Forelimb muscle (tissue), 1 donor: ENCODE results near the gene TAS2R10. TPM values are rescaled to one million over a fixed set of nuclear protein-coding genes. Genes with fewer than 3 reads are reported as not detected.
"Not testable (repeated sequence)": the region's sequence is repeated elsewhere in the genome, so short reads cannot be mapped to it uniquely, and the experiment has no call there.

Experiments
- DNase-seq: peaks from one replicate; pipeline ENCODE4 v3.0.0-alpha.2; 2013; ENCODE audit warnings: low read depth
- polyA plus RNA-seq: library from polyadenylated mRNA; unstranded; fragments of 120-200 nt; gene quantifications from one replicate; pipeline ENCODE4 v1.2.1, GENCODE V29; 2013; ENCODE audit not compliant: insufficient read length

TAS2R10 gene, protein sequence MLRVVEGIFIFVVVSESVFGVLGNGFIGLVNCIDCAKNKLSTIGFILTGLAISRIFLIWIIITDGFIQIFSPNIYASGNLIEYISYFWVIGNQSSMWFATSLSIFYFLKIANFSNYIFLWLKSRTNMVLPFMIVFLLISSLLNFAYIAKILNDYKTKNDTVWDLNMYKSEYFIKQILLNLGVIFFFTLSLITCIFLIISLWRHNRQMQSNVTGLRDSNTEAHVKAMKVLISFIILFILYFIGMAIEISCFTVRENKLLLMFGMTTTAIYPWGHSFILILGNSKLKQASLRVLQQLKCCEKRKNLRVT
- polyA plus RNA-seq = 1.1 TPM

DNA sequence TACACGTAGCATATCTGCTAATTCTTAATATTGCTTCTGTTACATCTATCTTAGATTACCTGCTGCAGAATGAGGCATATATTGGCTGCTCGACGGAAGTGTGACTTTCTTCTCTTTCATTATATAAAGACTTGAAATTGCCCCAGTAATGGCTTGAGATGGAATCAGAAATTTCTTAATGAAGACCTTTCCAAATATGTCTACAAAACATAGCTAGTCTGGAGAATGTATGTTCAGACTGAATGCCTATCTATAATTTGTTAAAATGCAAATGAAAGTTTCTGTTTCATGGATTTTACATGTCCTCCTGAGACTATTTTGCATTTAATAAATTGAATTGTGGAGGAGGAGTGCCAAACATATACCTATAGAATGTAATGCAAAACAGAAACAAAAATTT lies at the start of gene TAS2R10:
Gene TAS2R10 (minus strand): TSS at position 101 of the 400 bp plus-strand sequence. CDS start 89 bp downstream, at position 12.
- no peak for DNase-seq

DNA sequence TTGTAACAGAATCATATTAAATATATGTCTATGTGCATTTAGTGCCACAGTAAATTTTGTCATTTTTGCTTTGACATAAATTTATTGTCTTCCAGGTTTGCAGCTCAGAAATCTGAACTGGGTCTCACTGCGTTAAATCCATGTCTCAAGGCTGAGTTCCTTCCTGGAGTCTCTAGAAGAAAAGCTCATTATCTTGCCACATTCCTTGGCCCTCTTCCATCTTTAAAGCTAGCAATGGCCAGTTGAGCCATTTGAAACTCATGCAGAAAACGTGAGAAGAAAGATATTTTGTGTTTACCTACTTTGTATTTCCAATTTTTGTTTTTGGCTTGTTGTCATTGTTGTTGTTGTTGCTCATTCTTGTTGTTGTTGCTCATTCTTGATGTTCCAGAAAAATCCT lies 47.2 kb upstream of the TAS2R10 start:
- DNase-seq = no peak

DNA sequence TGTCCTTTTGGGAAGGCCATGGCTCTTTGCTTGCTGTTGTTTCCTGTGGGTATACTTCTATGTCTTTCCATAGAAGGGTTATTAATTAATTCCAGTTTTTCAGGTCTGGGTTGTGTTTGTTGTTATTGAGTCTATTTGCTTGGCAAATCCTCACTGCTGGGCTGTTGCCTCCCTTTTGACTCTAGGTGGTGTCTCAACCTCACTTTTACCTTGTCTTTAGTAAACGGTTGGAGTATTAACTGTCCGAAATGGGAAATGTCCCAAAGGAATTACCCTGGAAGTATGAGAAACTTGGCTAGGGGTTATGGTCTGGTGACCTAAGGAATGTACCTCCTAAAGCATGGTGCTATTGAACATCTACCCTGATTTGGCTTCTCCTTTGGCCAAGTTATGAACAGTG lies 41.2 kb upstream of the TAS2R10 start:
- DNase-seq = no peak

DNA sequence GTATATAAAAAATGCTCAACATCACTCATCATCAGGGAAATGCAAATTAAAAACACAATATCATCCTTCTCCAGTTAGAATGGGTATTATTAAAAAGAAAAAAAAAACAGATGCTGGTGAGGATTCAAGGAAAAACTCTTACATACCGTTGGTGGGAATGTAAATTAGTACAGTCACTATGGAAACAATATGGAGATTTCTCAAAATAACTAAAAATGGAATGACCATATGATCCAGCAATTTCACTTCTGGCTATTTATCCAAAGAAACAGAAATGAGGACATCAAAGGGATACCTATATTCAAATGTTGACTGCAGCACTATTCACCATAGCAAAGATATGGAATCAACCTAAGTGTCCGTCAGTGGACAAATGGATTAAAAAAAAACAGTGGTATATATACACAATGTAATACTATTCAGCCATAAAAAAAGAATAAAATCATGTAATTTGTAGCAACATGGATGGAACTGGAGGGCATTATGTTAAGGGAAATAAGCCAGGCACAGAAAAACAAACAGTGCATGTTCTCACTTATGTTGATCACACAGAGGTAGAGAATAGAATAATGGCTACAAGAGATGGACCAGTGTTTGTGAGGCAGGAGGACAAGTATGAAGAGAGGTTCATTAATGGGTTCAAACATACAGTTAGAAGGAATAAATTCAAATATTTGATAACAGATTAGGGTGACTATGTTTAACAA lies 37.5 kb upstream of the TAS2R10 start:
- DNase-seq = no peak

DNA sequence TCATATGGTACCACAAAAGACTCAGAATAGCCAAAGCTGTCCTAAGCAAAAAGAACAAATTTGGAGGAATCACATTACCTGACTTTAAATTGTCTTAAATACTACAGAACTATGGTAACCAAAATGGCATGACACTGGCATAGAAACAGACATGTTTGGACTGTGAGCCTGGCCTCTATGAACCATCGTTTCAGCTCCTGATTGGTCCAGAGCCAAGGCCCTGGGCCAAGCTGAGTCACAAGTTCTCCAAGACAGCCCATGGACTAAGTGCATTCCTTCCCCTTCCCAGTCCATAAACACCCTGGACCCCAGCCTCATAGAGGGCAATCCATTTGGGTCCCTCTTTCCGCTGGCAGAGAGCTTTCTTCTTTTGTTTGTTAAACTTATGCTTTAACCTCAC lies 35.2 kb upstream of the TAS2R10 start:
- no peak for DNase-seq

DNA sequence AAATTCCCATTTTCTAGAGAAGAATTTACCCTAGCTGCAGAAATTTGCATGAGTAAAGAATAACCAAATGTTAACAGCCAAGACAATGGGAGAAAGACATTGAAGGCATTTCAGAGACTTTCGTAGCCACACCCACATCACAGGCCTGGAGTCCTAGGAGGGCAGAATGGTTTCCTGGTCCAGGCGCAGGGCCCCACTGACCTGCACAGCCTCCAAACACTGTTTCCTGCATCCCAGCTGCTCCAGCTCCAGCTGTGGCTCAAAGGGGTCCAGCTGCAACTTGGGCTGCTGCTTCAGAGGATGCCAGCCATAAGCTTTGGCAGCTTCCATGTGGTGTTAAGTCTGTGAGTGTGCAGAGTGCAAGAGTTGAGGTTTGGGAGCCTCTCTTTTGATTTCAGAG lies 29.6 kb upstream of the TAS2R10 start:
- DNase-seq = no peak

DNA sequence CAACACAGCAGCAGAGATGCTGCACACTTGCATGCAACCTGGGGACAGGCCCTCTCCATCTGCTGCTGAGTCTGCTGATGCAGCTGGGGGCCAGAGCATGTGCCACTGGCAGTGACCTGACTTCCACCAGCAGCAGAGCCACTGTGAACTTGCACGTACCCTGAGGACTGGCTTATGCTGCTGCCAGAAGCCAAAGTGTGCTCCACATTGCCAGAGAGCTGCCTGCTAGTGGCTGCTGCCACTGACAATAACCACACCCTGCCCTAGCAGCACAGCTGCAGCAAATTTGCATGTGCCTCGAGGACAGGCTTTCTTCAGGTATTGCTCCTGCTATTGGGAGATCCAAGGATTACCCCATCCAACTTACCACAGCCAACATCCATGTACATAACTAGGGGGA lies 27.6 kb upstream of the TAS2R10 start:
- no peak for DNase-seq

DNA sequence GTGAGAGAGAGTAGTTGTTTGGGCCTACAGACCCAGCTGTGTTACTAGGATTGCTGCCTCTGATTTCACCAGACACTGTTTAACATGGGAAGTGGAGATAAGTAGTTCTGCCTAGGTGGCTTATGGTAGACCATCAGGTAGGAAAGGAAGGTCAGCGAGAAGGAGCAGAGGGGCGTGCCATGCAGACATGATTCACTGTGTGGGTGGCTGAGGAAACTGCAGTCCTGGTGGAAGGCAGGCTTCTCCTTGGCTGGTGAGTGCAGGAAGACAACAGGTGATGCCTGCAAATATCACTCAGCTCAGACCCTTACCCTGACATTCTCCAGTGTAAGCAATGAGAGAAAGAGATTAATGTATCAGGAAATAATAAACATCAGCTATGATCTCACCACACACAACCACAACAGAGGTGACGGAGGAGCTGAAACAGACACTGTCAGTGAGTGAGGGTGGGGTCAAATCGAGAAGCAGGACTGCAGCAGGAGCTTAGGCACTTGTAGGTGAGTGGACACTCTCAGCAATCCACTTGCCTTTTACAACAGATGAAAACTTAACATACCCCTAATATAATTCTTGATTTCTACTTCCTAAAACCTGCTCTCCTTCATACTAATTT lies 25.2 kb upstream of the TAS2R10 start:
- DNase-seq = no peak

DNA sequence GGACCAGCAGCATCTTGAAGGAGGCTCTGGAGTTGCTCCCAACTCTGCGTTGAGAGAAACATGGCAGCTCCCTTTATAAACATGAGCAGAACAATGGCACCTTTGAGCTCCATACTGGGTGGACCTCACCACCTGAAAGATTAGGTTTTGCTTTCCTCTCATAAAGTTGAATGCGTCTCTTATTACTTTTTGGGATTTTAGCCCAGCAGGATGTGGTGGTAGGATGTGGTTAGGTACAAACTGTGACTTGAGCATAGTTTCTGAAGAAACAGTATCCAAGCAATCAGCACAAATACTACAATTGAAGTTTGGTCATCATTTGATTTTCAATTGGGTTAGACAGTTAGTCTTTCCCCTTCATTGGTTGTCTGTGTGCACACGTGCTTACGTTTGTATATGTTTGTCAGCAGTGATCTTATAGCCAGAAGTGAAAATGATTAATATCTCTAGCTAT lies 23.3 kb upstream of the TAS2R10 start, which contains the start of gene PRR4:
Gene PRR4 (minus strand): TSS at position 51 of the 454 bp plus-strand sequence. CDS start 38 bp downstream, at position 13.
- no peak for DNase-seq

DNA sequence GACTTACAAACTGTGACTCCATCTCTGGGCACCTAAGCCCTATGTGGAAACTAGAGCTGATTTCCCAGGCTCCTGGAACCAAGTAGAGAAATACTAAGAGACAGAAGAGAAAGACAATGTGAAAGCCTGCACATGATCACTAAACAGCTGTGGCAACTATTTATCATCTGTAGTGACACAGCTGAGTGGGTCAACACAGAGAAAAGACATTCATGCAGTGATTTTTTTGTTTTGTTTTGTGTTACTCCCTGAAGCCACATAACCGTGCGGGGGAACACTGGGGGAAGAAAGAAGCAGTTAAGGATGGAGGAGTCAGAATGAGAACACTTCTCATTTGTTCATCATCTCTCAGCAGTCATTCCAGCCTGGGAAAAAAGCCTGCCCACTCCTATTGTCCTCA lies 21.6 kb upstream of the TAS2R10 start:
- no peak for DNase-seq

DNA sequence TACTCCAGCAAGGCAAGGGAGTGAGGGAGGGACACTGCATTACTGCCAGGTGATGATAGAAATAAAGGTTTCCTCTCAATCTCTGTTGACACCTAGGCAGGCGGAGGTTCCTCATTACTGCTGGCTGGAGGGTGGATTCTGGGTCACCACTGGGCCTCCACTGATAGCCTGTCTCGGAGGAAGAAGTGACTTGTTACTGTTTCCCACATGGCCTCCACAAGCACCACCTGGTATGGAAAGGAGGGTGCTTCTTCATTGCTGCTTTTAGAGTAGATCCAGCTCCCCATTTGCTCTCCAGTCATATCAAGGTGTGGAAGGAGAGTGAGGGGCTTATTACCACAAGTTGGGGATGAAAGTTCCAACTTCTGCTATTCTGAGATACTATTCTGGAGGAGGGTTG lies 16.7 kb upstream of the TAS2R10 start:
- DNase-seq = no peak

DNA sequence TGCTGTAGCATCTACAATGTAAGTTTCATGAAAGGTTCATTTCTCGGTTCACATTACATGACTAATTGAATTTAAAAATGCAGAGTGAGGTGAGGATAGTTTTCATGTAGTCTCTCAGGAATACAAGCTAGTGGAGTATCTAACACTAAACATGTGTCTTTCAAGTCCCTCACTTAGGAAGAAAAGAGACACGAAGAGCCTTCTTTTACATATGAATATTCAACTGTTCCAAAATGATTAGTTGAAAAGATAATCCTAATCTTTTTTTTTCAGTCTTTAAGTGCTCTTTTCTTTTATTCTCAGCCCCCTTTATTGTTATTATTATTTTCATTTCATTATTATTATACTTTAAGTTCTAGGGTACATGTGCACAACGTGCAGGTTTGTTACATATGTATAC lies 12.3 kb upstream of the TAS2R10 start:
- DNase-seq = no peak

DNA sequence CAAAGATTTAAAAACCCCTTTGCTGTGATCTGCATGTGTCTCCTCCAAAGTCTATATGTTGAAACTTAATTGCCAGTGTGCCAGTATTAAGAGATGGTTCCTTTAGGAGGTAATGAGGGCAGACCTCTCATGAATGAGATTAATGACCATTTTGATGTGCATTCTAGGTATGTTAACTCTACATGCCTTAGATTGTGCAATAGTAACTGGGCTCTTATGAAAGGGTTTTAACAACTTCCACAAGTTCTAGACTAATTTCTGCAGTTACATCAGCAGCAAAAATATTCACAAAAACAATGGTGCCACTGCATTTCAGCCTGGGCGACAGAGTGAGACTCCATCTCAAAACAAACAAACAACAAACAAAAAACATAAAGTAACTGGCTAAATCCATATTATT lies 3.8 kb upstream of the TAS2R10 start:
- DNase-seq = no peak

DNA sequence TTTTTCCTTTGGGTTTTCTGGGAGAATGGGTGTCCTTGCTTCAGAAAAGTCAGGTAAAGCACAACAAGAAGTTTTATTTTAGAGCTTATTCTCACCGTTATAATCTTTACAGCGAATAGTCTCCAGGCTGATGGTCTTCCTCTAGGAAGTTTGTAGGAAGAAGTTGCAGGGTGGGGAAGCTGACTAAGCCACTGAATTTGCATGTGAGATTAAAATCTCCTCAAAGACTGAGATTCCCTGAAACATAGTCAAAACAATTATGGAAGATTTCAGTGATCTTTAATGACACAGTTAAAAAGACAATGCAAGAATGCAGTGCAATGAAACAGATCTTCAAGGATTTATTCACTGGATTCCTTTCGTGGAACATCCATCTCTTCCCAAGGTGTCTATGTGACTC lies 1.2 kb downstream of the TAS2R10 start:
- DNase-seq = no peak

DNA sequence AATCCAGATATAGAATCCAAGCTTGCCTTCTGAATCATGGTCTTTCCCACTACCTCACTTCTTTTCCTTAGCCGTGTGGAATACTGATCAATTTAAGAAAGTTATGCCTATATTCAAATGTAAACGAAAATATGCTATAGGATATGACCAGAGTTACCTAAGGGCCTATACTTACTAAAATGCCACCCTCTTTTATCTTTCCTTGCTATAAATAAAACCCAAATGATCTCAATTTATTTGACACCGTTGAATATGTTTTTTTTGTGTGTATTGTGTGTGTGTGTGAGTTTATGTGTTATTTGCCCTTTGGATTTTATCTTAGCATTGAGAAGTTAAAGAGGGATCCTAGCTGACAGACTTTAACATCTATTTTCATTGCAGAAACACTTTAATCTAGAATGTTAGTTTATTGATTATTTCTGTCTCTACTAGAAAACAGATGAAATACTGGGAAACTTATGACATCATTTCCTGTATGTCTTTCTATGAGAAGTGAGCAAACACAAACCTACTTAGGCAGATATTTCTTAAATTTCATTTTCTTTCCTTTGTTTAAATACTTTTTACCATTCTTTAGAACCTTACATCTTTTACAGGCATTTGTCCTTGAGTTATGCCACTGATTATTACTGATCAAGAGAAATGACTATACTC lies 14.1 kb downstream of the TAS2R10 start:
- DNase-seq = no peak

DNA sequence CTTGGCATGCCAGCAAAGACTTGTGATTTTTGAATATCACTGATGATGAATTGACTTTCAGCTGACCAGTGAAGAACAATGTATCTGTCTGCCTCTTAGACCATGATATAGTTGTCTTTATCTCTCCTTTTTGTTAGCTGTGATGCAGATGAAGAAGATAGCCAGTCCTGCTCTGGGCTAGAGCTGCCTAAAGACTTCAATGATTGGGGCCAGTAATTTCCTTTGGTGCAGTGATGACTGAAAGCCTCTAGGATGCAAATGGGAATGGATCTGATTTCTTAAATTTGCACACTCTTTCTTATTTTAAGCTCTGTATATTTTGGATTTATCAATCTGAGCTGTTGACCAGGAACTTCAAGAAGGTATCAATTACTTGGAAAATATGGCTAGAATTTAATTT lies 16.1 kb downstream of the TAS2R10 start, which contains the start of gene TAS2R9:
Gene TAS2R9 (minus strand): TSS at position 101 of the 400 bp plus-strand sequence. CDS start 93 bp downstream, at position 8.
- no peak for DNase-seq

DNA sequence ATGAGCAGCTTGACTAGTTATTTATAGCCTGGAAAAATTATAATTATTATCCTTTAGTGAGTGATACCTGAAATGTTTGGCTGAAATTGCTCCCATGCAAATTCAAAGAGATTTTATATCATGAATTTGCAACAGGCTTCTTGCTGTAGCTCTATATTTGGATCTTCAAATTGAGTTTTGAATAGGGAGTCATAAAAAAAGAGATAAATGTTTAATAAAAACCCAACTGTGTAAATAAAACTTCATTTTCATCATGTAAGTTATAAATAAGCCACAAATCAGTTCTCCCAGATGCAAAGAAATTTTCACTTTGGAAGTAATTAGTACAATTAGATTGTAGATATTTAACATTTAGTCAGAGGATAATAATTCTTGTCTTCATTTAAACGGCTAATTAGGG lies 19.0 kb downstream of the TAS2R10 start, which contains the start of gene TAS2R8:
Gene TAS2R8 (minus strand): TSS at position 101 of the 400 bp plus-strand sequence. CDS start 306 bp downstream, outside the sequence.
- no peak for DNase-seq

DNA sequence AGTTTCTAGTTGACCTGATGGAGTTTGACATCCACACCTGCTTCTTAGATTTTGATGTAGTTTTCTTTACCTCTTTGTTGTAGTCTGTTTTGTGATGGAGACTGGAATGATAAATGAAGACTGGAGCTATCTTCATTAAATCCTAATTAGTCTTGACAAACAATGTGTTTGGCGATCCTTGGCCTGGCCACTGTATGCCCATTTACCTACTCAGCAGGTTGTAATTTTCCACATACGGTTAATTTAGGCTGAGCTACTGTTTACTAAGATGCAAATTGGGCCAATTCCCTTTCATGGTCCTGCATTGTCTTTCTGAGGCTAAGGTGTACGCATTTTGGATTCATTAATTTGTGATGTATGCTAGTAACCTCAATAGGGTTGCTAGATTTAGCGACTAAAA lies 23.6 kb downstream of the TAS2R10 start, which contains the start of gene TAS2R7:
Gene TAS2R7 (minus strand): TSS at position 41 of the 400 bp plus-strand sequence. CDS start 57 bp downstream, outside the sequence.
- no peak for DNase-seq

DNA sequence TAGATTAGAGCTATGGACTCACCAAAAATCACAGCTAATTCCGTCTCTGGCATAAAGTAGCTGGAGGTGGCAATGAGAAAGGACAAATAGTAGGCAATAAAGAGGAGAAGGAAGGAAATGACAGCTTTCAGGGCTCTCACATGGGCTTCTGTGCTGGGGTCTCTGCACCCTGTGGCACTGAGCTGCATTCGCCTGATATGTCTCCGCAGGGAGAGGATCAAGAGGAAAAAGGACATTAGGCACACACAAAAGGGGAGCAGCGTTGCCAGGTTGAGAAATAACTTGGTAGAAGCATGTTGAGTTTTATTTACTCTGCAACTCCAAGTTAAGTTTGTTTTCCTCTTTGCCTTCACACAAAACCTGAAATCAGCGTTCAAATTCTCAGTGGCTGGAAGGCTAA lies 24.4 kb downstream of the TAS2R10 start:
- DNase-seq = no peak

DNA sequence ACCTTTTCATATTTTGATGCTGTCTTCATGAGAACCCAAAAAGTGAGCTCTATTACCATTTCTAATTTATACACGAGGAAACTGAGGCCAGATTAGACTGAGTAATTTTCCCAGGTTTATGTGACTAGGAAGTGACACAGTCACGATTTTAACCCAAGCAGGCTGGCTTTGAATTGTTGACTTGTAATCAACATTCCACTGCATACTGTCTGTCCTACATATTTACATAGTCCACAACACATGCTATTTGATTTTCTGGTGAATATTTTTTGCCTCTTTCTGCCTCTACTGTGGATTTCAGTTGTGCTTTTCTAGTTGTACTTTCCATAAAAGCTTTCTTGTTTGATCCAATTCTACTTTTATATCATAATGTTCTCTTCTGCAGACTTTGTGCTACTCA lies 31.9 kb downstream of the TAS2R10 start:
- DNase-seq = no peak

DNA sequence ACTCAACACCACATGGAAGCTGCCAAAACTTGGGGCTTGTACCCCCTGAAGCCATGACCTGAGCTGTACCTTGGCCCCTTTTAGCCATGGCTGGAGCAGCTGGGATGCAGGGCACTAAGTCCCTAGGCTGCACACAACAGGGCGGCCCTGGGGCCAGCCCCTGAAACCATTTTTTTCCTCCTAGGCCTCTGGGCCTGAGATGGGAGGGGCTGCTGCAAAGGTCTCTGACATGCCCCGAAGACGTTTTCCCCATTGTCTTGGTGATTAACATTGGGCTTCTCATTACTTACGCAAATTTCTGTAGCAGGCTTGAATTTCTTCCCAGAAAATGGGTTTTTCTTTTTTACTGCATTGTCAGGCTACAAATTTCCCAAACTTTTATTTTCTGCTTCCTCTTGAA lies 34.4 kb downstream of the TAS2R10 start:
- DNase-seq = not testable (repeated sequence)

DNA sequence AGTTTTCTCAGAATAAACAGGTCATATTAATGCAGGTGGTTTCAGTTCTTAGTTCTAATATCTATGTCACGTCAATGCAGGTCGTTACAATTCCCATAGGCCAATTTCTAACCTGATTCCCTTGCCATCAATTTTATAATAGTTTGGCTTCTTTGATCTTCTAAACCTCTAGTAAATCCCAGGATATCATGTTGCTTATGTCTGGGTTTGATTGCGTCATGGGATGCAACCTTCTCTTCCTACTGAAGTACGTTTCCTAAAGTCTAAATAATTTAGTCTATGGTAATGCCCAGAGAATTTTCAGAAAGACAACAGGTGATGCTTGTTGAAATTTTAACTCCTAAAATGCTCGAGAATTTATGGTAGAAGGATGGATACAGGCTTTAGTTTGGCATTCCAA lies 42.9 kb downstream of the TAS2R10 start:
- DNase-seq = no peak
